SK-N-SH (cell line): ENCODE measurements around the gene IL17B. TPM values are rescaled to one million over a fixed set of nuclear protein-coding genes. Genes with fewer than 3 reads are reported as not detected.

Experiments used
- CTCF ChIA-PET: fragments of 300-600, 350-600 bp; formaldehyde crosslinking; extraction: SDS; loops from one replicate; lab custom pipeline; 2021; lab: Yijun Ruan, JAX
- POLR2A ChIA-PET: fragments of 350-600 bp; sonication (Branson Sonifier 250); formaldehyde crosslinking; extraction: SDS; loops from one replicate; lab custom pipeline; 2020; ENCODE audit warnings: antibody characterized with exemption, inconsistent platforms; lab: Yijun Ruan, JAX
- DNase-seq: peaks from one replicate; pipeline ENCODE4 v3.0.0; 2012
- H2AFZ ChIP-seq: fragments of 200-600 bp; sonication (generic); 2 replicates; pipeline ENCODE4 v1.8.1; 2016; ENCODE audit warnings: antibody characterized with exemption, mild to moderate bottlenecking, low read depth
- H3F3A ChIP-seq: fragments of 200-600 bp; sonication (generic); replicated peaks from 2 replicates; pipeline ENCODE3; 2016; ENCODE audit warnings: antibody characterized with exemption, mild to moderate bottlenecking; ENCODE audit not compliant: insufficient read depth
- H3K27ac ChIP-seq, 2 experiments: fragments of 200-500 bp in 1 of 2; fragments of 200-600 bp in 1 of 2; sonication (Bioruptor generic) in 1 of 2; sonication (generic), shearing (Covaris generic) in 1 of 2; 2 replicates each; pipeline versions ENCODE4 v1.5.1 to v1.6.1; 2014 to 2016; ENCODE audit warnings: low read depth in 2 of 2, inconsistent platforms in 1 of 2, low read length in 1 of 2, mild to moderate bottlenecking in 1 of 2, mixed read lengths in 1 of 2
- H3K27me3 ChIP-seq: fragments of 200-600 bp; sonication (generic), shearing (Covaris generic); 2 replicates; pipeline ENCODE4 v1.6.1; 2016; ENCODE audit warnings: mixed run types; ENCODE audit not compliant: insufficient read depth
- H3K36me3 ChIP-seq, 2 experiments: fragments of 200-500 bp in 1 of 2; fragments of 200-600 bp in 1 of 2; sonication (Bioruptor generic) in 1 of 2; sonication (generic) in 1 of 2; replicated peaks in 1 of 2; 2 replicates each; pipeline versions ENCODE3 to v1.5.1; 2014 to 2016; ENCODE audit warnings: low read length in 1 of 2, mild to moderate bottlenecking in 1 of 2; ENCODE audit not compliant: insufficient read depth in 2 of 2, control insufficient read depth in 1 of 2
- H3K4me1 ChIP-seq, 2 experiments: fragments of 200-500 bp in 1 of 2; fragments of 200-600 bp in 1 of 2; sonication (Bioruptor generic) in 1 of 2; sonication (generic), shearing (Covaris generic) in 1 of 2; 2 replicates each; pipeline versions ENCODE4 v1.5.1 to v1.6.1; 2014 to 2016; ENCODE audit warnings: low read depth in 1 of 2, low read length in 1 of 2, mixed run types in 1 of 2; ENCODE audit not compliant: insufficient read depth in 2 of 2, control insufficient read depth in 1 of 2
- H3K4me2 ChIP-seq: fragments of 200-600 bp; sonication (generic), shearing (Covaris generic); 2 replicates; pipeline ENCODE4 v1.6.1; 2017; ENCODE audit warnings: mixed run types
- H3K4me3 ChIP-seq, 2 experiments: fragments of 200-500 bp in 1 of 2; fragments of 200-600 bp in 1 of 2; sonication (Bioruptor generic) in 1 of 2; sonication (generic), shearing (Covaris generic) in 1 of 2; 2 replicates each; pipeline versions ENCODE4 v1.5.1 to v1.8.1; 2014 to 2016; ENCODE audit warnings: low read depth in 2 of 2, inconsistent platforms in 1 of 2, low read length in 1 of 2, mild to moderate bottlenecking in 1 of 2, mixed read lengths in 1 of 2, moderate library complexity in 1 of 2
- H3K79me2 ChIP-seq: fragments of 200-600 bp; sonication (generic); 2 replicates; pipeline ENCODE4 v1.8.1; 2017; ENCODE audit warnings: mild to moderate bottlenecking; ENCODE audit not compliant: insufficient read depth
- H3K9ac ChIP-seq: fragments of 200-600 bp; sonication (generic); 2 replicates; pipeline ENCODE4 v1.6.1; 2017; ENCODE audit warnings: mixed run types
- H3K9me2 ChIP-seq: fragments of 200-600 bp; sonication (generic); 2 replicates; pipeline ENCODE4 v1.6.1; 2017; ENCODE audit warnings: mixed run types
- H3K9me3 ChIP-seq: fragments of 200-600 bp; sonication (generic); 2 replicates; pipeline ENCODE4 v1.6.1; 2017; ENCODE audit warnings: mixed run types, mild to moderate bottlenecking, moderate library complexity
- H4K20me1 ChIP-seq: fragments of 200-600 bp; sonication (generic); 2 replicates; pipeline ENCODE4 v1.6.1; 2017; ENCODE audit warnings: mild to moderate bottlenecking, mixed run types; ENCODE audit not compliant: insufficient read depth
- FOXJ3 ChIP-seq: sonication (generic); formaldehyde crosslinking; IDR thresholded peaks from 2 replicates; pipeline ENCODE4 v1.5.1; 2020; ENCODE audit warnings: mild to moderate bottlenecking, missing genetic modification reagents
- IRF3 ChIP-seq: fragments of 150-350 bp; IDR thresholded peaks from 2 replicates; pipeline ENCODE4 v1.6.1; 2016; ENCODE audit warnings: mild to moderate bottlenecking, low read depth, low read length
- JUND ChIP-seq: IDR thresholded peaks from 2 replicates; pipeline ENCODE4 v1.4.0; 2012
- MAX ChIP-seq: IDR thresholded peaks from 2 replicates; pipeline ENCODE4 v1.4.0; 2012; ENCODE audit warnings: low read depth
- MEF2A ChIP-seq: IDR thresholded peaks from 2 replicates; pipeline ENCODE4 v1.4.0; 2012; ENCODE audit warnings: low read depth, borderline replicate concordance
- NFIC ChIP-seq: IDR thresholded peaks from 2 replicates; pipeline ENCODE4 v1.4.0; 2012; ENCODE audit warnings: borderline replicate concordance
- NRF1 ChIP-seq: IDR thresholded peaks from 2 replicates; pipeline ENCODE4 v1.6.1; 2012; ENCODE audit warnings: low read depth, mild to moderate bottlenecking, low read length
- POLR2AphosphoS5 ChIP-seq: IDR thresholded peaks from 2 replicates; pipeline ENCODE4 v1.6.1; 2012; ENCODE audit warnings: low read depth, low read length
- RXRA ChIP-seq: IDR thresholded peaks from 2 replicates; pipeline ENCODE4 v1.4.0; 2012; ENCODE audit warnings: low read depth, mild to moderate bottlenecking, borderline replicate concordance
- SIN3A ChIP-seq: IDR thresholded peaks from 2 replicates; pipeline ENCODE4 v1.6.1; 2012; ENCODE audit warnings: low read depth, mild to moderate bottlenecking, low read length, moderate library complexity, borderline replicate concordance
- SMC3 ChIP-seq: IDR thresholded peaks from 2 replicates; pipeline ENCODE4 v1.6.1; 2012; ENCODE audit warnings: low read depth, low read length, improper control_type of control experiment
- TAF1 ChIP-seq: IDR thresholded peaks from 2 replicates; pipeline ENCODE4 v1.6.1; 2012; ENCODE audit warnings: low read depth, mild to moderate bottlenecking, low read length, moderate library complexity, borderline replicate concordance
- USF1 ChIP-seq: IDR thresholded peaks from 2 replicates; pipeline ENCODE4 v1.4.0; 2012; ENCODE audit warnings: low read depth, borderline replicate concordance
- YY1 ChIP-seq: IDR thresholded peaks from 2 replicates; pipeline ENCODE4 v1.4.0; 2012; ENCODE audit warnings: low read depth, mild to moderate bottlenecking
- ZBTB33 ChIP-seq: IDR thresholded peaks from 2 replicates; pipeline ENCODE4 v1.4.0; 2012; ENCODE audit warnings: low read depth, borderline replicate concordance
- WGBS: methylation state at CpG from one replicate; pipeline ENCODE4 v1.1.6; 2017; ENCODE audit warnings: low lambda C conversion rate; 5-methylcytosine and 5-hydroxymethylcytosine counted together
- polyA plus RNA-seq, 3 experiments: library from polyadenylated mRNA; depleted of rRNA; stranded (reverse); fragments of >200 nt; gene quantifications; 2 replicates each; pipeline ENCODE4 v1.2.3, GENCODE V29; 2012

Gene IL17B
- polyA plus RNA-seq, 1 of the 3 experiments (the other 2 are of a cell fraction) = 0.16 TPM

GRCh38 chr5:149381261-149381985 lies 2.3 kb upstream of the IL17B start:
- Histone ChIP-seq H3K4me3 (no peak overlapping the region; a peak in 1 of 4 replicates), H3K9ac (no peak overlapping the region), H4K20me1 (no peaks in the 10 kb centered on the region), H2AFZ (peak overlapping the region; percentile 58; the same call in 1 of the 2 replicates), H3K9me2 (no peaks in the 10 kb centered on the region), H3K79me2 (no peaks in the 10 kb centered on the region), H3K36me3 (no peaks in the 10 kb centered on the region), H3K4me1 (peaks cover 0 to 48% of the 10 kb centered on the region in 2 experiments; a peak in 1 of 4 replicates), H3K27ac (peak overlapping the region in 1 of 2 experiments; percentile 73; a peak in 1 of 4 replicates), H3K4me2 (no peak overlapping the region), H3K27me3 (no peaks in the 10 kb centered on the region), H3F3A (no peaks in the 10 kb centered on the region), H3K9me3 (no peaks in the 10 kb centered on the region)
- no peak for DNase-seq
- 57% methylated on average over 7 of the region's 8 CpGs for WGBS
- POLR2A ChIA-PET = interaction anchor here (0.6 to 4.3 kb wide), 6 partner anchors 10 to 58 kb away, joined by 3 to 40 read pairs (median 4); no protein-coding TSS in a partner anchor
- TF ChIP-seq TAF1 (no peak), USF1 (no peak), SMC3 (no peak), FOXJ3 (no peak), RXRA (no peak), MAX (no peak), NRF1 (no peak), YY1 (no peak)
- CTCF ChIA-PET = interaction anchor here (0.6 to 41.4 kb wide), 21 partner anchors 9 to 828 kb away, joined by 3 to 1751 read pairs (median 6); partner anchors contain the start of genes ARHGEF37 and PCYOX1L

- Histone ChIP-seq H3K9ac (no peak overlapping the region), H4K20me1 (no peaks in the 10 kb centered on the region), H3K4me3 (no peak overlapping the region), H3K36me3 (no peaks in the 10 kb centered on the region), H3K9me3 (no peaks in the 10 kb centered on the region), H3K27ac (no peak overlapping the region; a peak in 1 of 4 replicates), H3F3A (no peaks in the 10 kb centered on the region), H3K27me3 (no peaks in the 10 kb centered on the region), H3K79me2 (no peaks in the 10 kb centered on the region), H2AFZ (no peak overlapping the region), H3K4me1 (peaks cover 0 to 40% of the 10 kb centered on the region in 2 experiments; a peak in 1 of 4 replicates), H3K4me2 (no peak overlapping the region), H3K9me2 (no peaks in the 10 kb centered on the region)
- POLR2A ChIA-PET = interaction anchor here (1.5 to 4.3 kb wide), 4 partner anchors 9 to 53 kb away, joined by 3 to 40 read pairs (median 10); no protein-coding TSS in a partner anchor
- CTCF ChIA-PET = interaction anchor here (0.6 to 41.4 kb wide), 13 partner anchors 10 to 828 kb away, joined by 3 to 1751 read pairs (median 7); partner anchors contain the start of gene PCYOX1L
- no peak for DNase-seq
- TF ChIP-seq SIN3A (no peak), POLR2AphosphoS5 (no peak), SMC3 (no peak), NFIC (no peak), YY1 (no peak), JUND (no peak), ZBTB33 (no peak), IRF3 (no peak), MEF2A (no peak), NRF1 (no peak), FOXJ3 (no peak)
- 83% methylated on average over 14 of the region's 16 CpGs for WGBS
Observed at GRCh38 chr5:149380466-149381121, 1.5 kb upstream of the IL17B start.
